Stimulated activated naive CD8-positive, alpha-beta T cell treated with anti-CD3 and anti-CD28 coated beads, Interleukin-15, Interleukin-2, amounts not matched to agents 100 ng/mL and 50 ng/mL, for 24 hours (primary cell): Measurements from ENCODE around the gene CTBP1.
A peak's percentile ranks its signal among the peaks of the same experiment; 100 is the strongest.

ENCODE experiments used
- H3K27ac Mint-ChIP-seq: one replicate; pipeline ENCODE4 v1.8.0; 2021; ENCODE audit warnings: mild to moderate bottlenecking, mixed read lengths
- H3K27me3 Mint-ChIP-seq: one replicate; pipeline ENCODE4 v1.8.0; 2021; ENCODE audit warnings: mixed read lengths
- H3K36me3 Mint-ChIP-seq: one replicate; pipeline ENCODE4 v1.8.0; 2021; ENCODE audit warnings: low read depth, mixed read lengths
- H3K4me1 Mint-ChIP-seq: one replicate; pipeline ENCODE4 v1.8.0; 2021; ENCODE audit warnings: low read depth, mixed read lengths
- H3K4me3 Mint-ChIP-seq: one replicate; pipeline ENCODE4 v1.8.0; 2021; ENCODE audit warnings: mild to moderate bottlenecking, mixed read lengths
- H3K9me3 Mint-ChIP-seq: one replicate; pipeline ENCODE4 v1.8.0; 2021; ENCODE audit warnings: mixed read lengths

Gene CTBP1

GRCh38 chr4:1220566-1220965, 28.4 kb downstream of the CTBP1 start:
- no peaks in the 10 kb centered on the region for H3K9me3 Mint-ChIP-seq
- no peak overlapping the region for H3K4me3 Mint-ChIP-seq
- no peaks in the 10 kb centered on the region for H3K27me3 Mint-ChIP-seq
- H3K27ac Mint-ChIP-seq, result peak overlapping the region; percentile 36
- peaks cover 65% of the 10 kb centered on the region for H3K36me3 Mint-ChIP-seq
- peaks cover 40% of the 10 kb centered on the region for H3K4me1 Mint-ChIP-seq

GRCh38 chr4:1219566-1219950, 29.4 kb downstream of the CTBP1 start:
- no peaks in the 10 kb centered on the region for H3K9me3 Mint-ChIP-seq
- H3K36me3 Mint-ChIP-seq, result peaks cover 60% of the 10 kb centered on the region
- H3K4me1 Mint-ChIP-seq, result peaks cover 40% of the 10 kb centered on the region
- H3K27me3 Mint-ChIP-seq, result no peaks in the 10 kb centered on the region
- peak overlapping the region; percentile 87 for H3K27ac Mint-ChIP-seq
- H3K4me3 Mint-ChIP-seq, result no peak overlapping the region

- H3K27ac Mint-ChIP-seq, result peak overlapping the region; percentile 87
- H3K27me3 Mint-ChIP-seq, result no peaks in the 10 kb centered on the region
- H3K4me3 Mint-ChIP-seq, result peak overlapping the region; percentile 46
- peaks cover 40% of the 10 kb centered on the region for H3K4me1 Mint-ChIP-seq
- H3K36me3 Mint-ChIP-seq, result peaks cover 54% of the 10 kb centered on the region
- H3K9me3 Mint-ChIP-seq, result no peaks in the 10 kb centered on the region
Measured at GRCh38 chr4:1218634-1219565, 30.0 kb downstream of the CTBP1 start.

GRCh38 chr4:1217366-1217765, 31.6 kb downstream of the CTBP1 start:
- H3K27ac Mint-ChIP-seq, result peak overlapping the region; percentile 87
- H3K27me3 Mint-ChIP-seq, result no peaks in the 10 kb centered on the region
- peaks cover 50% of the 10 kb centered on the region for H3K36me3 Mint-ChIP-seq
- peak overlapping the region; percentile 49 for H3K4me3 Mint-ChIP-seq
- peaks cover 40% of the 10 kb centered on the region for H3K4me1 Mint-ChIP-seq
- H3K9me3 Mint-ChIP-seq, result no peaks in the 10 kb centered on the region

GRCh38 chr4:1216869-1217294, 32.0 kb downstream of the CTBP1 start:
- Mint-ChIP-seq H3K27me3 (no peaks in the 10 kb centered on the region), H3K4me3 (peak overlapping the region; percentile 49), H3K27ac (peak overlapping the region; percentile 82), H3K36me3 (peaks cover 51% of the 10 kb centered on the region), H3K4me1 (peaks cover 40% of the 10 kb centered on the region), H3K9me3 (no peaks in the 10 kb centered on the region)

GRCh38 chr4:1216076-1216614, 32.8 kb downstream of the CTBP1 start:
- Mint-ChIP-seq H3K36me3 (peaks cover 46% of the 10 kb centered on the region), H3K4me1 (peaks cover 40% of the 10 kb centered on the region), H3K4me3 (peak overlapping the region; percentile 49)

GRCh38 chr4:1215141-1216075, 33.5 kb downstream of the CTBP1 start:
- Mint-ChIP-seq H3K27ac (no peak overlapping the region), H3K27me3 (no peaks in the 10 kb centered on the region), H3K4me1 (peaks cover 40% of the 10 kb centered on the region), H3K36me3 (peaks cover 39% of the 10 kb centered on the region), H3K9me3 (no peaks in the 10 kb centered on the region), H3K4me3 (no peak overlapping the region)

More at GRCh38 chr4:1216076-1216614, 32.8 kb downstream of the CTBP1 start:
- peak overlapping the region; percentile 82 for H3K27ac Mint-ChIP-seq
- H3K27me3 Mint-ChIP-seq, result no peaks in the 10 kb centered on the region
- H3K9me3 Mint-ChIP-seq, result no peaks in the 10 kb centered on the region

- H3K27ac Mint-ChIP-seq, result no peak overlapping the region
- H3K4me1 Mint-ChIP-seq, result peaks cover 34% of the 10 kb centered on the region
- H3K36me3 Mint-ChIP-seq, result peaks cover 33% of the 10 kb centered on the region
- H3K27me3 Mint-ChIP-seq, result no peaks in the 10 kb centered on the region
- H3K4me3 Mint-ChIP-seq, result no peak overlapping the region
- no peaks in the 10 kb centered on the region for H3K9me3 Mint-ChIP-seq
Measured at GRCh38 chr4:1214101-1215095, 34.5 kb downstream of the CTBP1 start.

- no peak overlapping the region for H3K27ac Mint-ChIP-seq
- H3K36me3 Mint-ChIP-seq, result peaks cover 24% of the 10 kb centered on the region
- H3K9me3 Mint-ChIP-seq, result no peaks in the 10 kb centered on the region
- peaks cover 24% of the 10 kb centered on the region for H3K4me1 Mint-ChIP-seq
- no peak overlapping the region for H3K4me3 Mint-ChIP-seq
- no peaks in the 10 kb centered on the region for H3K27me3 Mint-ChIP-seq
Measured at GRCh38 chr4:1213336-1213995, 35.5 kb downstream of the CTBP1 start.

- Mint-ChIP-seq H3K27ac (no peak overlapping the region), H3K27me3 (no peaks in the 10 kb centered on the region), H3K4me1 (peaks cover 17% of the 10 kb centered on the region), H3K4me3 (no peak overlapping the region), H3K9me3 (no peaks in the 10 kb centered on the region), H3K36me3 (peaks cover 18% of the 10 kb centered on the region)
Measured at GRCh38 chr4:1212546-1213335, 36.2 kb downstream of the CTBP1 start.

- H3K36me3 Mint-ChIP-seq, result peaks cover 11% of the 10 kb centered on the region
- H3K9me3 Mint-ChIP-seq, result no peaks in the 10 kb centered on the region
- no peak overlapping the region for H3K4me3 Mint-ChIP-seq
- peaks cover 10% of the 10 kb centered on the region for H3K4me1 Mint-ChIP-seq
- no peak overlapping the region for H3K27ac Mint-ChIP-seq
- no peaks in the 10 kb centered on the region for H3K27me3 Mint-ChIP-seq
Measured at GRCh38 chr4:1211891-1212545, 36.9 kb downstream of the CTBP1 start.

GRCh38 chr4:1211371-1211770, 37.6 kb downstream of the CTBP1 start:
- no peaks in the 10 kb centered on the region for H3K9me3 Mint-ChIP-seq
- no peak overlapping the region for H3K4me3 Mint-ChIP-seq
- H3K4me1 Mint-ChIP-seq, result peaks cover 3% of the 10 kb centered on the region
- no peaks in the 10 kb centered on the region for H3K27me3 Mint-ChIP-seq
- no peak overlapping the region for H3K27ac Mint-ChIP-seq
- peaks cover 10% of the 10 kb centered on the region for H3K36me3 Mint-ChIP-seq
